ENCODE data around the gene FRMD1.

Gene FRMD1

GRCh38 chr6:168078943-168079405, at the start of gene FRMD1:
FRMD1 (minus strand) TSS chr6:168079212; CDS start chr6:168079094, 118 bp downstream.
- DNase-seq = no peak

DNA sequence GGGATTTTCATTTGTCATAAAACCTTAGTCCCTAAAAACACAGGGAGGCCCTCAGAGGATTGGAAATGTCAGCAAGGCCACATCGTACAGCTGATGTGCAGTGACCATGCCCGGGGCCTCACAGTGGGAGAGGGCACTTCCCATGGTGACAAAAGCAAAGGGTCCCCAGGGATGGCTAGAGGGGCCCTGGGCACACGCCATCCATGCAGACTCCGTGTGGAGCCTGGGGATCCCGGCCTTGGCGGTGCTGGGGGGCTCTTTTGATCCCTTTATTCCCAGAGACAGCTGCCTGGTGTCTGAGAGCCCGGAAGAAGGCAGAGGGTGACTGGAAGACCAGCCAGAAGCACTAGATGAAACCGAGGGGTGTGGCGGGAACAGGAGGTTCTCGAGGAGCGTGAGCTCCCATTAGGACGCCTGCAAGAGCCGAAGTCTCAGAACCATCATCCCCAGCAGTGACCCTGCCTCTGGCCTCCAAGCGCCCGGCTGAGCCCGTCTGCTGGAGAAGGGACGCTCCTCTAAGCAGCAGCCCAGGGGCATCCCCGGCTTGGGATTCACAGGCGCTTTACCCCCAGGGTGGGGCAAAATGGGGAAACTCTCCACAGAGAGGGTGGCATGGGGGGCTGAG, 49.1 kb upstream of the FRMD1 start:
- DNase-seq = no peak

DNA sequence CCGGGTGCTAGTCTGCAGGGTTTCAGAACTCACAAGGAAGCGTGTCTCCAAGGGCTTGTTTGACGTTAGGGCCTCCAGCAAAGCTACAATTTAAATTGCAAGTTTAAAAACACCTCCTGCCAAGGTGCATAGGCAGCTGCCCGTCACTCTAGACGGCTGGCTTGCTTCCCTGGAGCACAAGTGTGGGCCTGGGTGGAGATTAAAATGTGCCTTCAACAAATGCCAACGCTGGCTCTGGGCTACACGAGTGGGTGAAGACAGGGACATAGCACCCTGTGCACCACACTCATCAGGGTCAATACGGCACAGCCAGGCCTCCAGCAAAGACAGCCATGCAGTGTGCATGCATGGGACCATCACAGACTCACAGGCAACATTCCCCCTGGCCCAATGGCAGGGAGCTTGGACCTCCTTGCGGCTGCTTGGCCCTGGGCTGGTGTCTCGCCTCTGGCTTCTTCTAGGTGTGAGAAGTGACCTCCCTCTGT, 48.4 kb upstream of the FRMD1 start:
- no peak for DNase-seq

- no peak for DNase-seq
Measured at GRCh38 chr6:168126566-168127383, 47.8 kb upstream of the FRMD1 start.

- DNase-seq = no peak
Measured at GRCh38 chr6:168125429-168126001, 46.5 kb upstream of the FRMD1 start.

- DNase-seq = no peak
Measured at GRCh38 chr6:168124921-168125320, 45.9 kb upstream of the FRMD1 start.

DNA sequence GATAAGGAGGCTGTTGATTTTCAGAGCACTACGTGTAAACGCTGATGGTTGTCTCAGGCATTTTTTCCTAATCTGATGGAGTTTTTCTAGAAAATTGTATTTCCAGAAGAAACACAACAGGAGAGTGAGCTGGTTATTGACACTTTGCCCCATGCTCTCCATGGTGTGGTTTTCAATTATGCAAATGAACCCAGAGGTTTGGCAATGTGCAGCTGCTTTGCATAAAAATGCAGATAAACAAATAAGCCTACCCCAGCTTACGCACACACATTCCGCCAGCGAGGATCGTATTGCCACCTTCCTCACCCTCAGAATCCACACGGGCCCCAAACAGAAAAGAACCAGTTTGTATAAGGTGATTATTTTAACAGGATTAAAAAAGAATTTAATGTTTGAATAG, 45.1 kb upstream of the FRMD1 start:
- no peak for DNase-seq

GRCh38 chr6:168123165-168123911, 44.3 kb upstream of the FRMD1 start:
- no peak for DNase-seq

GRCh38 chr6:168122521-168122920, 43.5 kb upstream of the FRMD1 start:
- no peak for DNase-seq

- no peak for DNase-seq
Measured at GRCh38 chr6:168122011-168122410, 43.0 kb upstream of the FRMD1 start.

GRCh38 chr6:168121303-168121665, 42.3 kb upstream of the FRMD1 start:
- DNase-seq = no peak

DNA sequence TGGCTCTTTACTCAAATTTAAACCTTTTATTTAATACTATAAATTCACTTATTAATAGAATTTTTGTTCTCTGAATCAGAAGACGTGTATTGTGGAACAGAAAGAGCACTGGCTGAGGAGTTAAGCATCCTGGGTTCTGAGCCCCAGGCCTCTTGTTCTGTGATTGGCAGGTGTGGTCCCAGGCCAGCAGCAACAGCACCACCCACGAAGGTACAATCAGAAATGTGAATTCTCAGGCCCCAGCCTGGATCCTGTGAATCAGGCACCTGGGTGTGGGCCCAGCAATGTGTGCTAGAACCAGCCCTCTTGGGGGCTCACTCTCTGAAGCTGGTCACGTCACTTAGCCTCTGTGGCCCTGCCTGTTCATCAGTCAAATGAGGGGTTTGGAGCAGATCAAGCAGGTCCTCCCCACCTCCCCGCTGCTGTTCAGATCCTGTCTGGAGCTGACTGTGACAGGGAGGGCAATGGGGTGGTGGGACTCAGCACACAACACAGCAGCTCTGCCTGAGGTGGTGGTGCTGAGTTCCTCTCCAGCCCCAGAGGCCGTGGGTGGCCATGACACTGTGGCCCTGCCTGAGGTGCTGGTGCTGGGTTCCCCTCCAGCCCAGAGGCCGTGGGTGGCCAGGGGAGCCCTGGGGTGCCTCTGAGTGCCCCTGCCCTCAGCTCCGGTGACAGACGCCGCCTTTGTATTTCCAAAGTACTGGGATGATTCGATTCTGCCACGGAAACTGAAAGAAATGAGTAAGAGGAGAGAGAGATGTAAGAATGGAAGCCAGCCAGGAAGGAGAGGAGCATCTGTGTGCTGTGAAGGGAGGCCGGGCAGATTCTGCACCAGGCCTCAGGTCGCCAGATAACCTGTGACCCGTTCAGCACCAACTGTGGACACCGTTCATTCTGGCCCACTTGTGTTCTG, 41.6 kb upstream of the FRMD1 start:
- DNase-seq = peak; percentile 50

GRCh38 chr6:168119539-168119938, 40.5 kb upstream of the FRMD1 start:
- DNase-seq = no peak

GRCh38 chr6:168118935-168119334, 39.9 kb upstream of the FRMD1 start:
- no peak for DNase-seq

DNA sequence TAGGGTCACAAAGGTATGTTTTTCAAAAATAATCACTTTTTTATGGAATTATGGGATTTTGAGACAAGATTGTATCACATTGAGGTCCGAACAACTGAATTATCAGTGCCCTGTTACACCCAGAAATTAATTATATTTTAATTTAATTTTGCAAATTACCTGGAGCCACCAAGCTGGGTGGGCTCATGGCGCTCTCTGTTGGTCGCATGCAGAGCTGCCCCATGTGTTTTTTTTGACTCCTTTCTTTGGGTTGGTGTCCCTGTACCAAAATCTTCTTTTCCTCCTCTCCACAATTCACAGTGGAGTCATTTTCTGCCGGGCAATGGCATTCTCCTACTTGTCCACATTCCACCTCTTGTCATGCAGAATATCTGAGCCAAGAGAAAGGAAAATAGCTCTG, 38.9 kb upstream of the FRMD1 start:
- DNase-seq = no peak

DNA sequence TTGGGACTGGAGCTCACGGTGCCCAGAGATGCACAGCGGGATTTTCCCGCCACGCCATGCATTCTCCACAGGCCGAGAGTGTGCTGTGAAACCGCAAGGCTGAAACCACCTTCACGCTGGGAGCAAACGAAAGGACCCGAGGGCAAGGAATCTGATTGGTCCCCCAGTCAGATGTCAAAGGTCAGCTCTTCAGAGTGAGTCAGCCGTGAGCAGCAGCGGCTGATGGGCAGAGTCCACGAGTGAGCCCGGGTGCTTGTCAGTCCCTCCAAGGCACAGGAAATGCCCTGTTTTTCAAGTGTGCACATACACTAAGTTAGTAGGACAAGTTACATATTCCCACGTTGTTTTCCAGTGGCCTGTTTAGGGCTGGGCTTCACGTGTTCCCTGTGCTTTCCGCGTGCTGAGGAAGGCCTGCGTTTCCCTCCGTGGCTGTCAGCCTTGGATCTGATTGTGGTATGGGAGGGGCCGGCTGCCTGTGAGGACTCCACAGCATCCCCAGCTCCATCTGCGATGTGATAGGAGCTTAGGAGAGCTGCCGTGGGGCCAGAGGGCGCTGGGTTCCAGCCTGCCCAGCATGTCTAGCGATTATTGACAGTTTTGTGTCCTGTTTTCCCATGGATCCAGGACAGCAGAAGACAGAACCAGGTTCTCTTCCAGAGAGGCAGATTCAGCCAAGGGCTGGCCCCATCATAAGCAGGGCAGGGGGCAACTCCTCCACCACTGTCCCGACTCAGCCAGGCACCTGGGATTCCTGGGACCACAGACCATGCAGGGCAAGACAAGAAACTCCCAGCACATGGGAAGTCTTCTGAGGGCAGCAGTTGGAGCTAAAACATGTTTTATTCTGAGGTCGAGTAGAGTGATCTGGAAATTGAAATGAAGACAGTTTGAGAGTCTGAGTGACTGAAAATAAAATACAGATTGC, 38.2 kb upstream of the FRMD1 start:
- no peak for DNase-seq

DNA sequence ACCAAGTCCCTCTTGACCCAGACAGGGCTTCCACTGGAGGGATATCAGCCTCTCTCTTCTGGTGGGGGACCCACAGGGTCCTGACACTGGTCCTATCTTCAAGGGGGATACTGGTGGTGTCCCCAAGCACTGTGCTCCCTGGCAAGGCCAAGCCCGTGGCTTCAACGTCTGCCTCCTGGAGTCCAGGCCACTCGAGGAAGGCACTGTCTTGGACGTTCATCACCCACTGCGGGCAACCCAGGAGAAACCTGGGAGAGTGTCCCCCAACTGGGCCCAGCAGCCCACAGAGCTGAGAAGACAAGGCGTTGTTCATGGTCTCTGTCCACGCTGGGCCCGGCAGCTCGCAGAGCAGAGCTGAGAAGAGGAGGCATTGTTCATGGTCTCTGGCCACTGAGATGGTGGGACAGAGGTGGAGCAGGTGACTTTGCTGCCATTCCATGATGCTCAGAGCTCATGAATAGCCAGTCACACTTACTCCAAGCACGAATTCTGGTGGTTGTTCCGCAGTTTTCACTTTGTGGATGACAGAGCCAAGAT, 37.5 kb upstream of the FRMD1 start:
- DNase-seq = no peak

- DNase-seq = no peak
Measured at GRCh38 chr6:168115748-168116437, 36.9 kb upstream of the FRMD1 start.

- DNase-seq = no peak
Measured at GRCh38 chr6:168113226-168113625, 34.2 kb upstream of the FRMD1 start.

GRCh38 chr6:168111911-168112310, 32.9 kb upstream of the FRMD1 start:
- DNase-seq = no peak

All from stimulated activated CD4-positive, alpha-beta T cell treated with anti-CD3 and anti-CD28 coated beads, Interleukin-15, amount 100 ng/mL, for 24 hours (primary cell).